ENCODE measurements around the gene SPDYA.

The SPDYA gene

DNA sequence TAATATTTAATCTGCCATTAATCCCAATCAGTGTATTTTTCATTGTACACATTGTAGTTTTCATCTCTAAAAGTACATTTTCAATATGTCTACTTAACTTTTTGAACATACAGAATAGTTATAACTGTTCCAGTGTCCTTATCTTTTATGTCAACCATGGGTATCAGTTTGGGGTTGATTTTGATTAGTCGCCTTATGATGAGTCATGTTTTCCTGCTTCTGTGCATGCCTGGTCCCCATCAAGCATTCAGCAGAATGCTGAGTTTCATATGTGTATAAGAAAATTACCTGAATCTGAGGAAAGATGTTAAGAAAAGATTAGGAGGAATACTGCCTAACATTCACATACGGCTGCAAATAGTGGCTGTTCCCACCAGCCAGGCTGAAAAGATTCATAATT, 17.7 kb downstream of the SPDYA start:
- no peak for DNase-seq

DNA sequence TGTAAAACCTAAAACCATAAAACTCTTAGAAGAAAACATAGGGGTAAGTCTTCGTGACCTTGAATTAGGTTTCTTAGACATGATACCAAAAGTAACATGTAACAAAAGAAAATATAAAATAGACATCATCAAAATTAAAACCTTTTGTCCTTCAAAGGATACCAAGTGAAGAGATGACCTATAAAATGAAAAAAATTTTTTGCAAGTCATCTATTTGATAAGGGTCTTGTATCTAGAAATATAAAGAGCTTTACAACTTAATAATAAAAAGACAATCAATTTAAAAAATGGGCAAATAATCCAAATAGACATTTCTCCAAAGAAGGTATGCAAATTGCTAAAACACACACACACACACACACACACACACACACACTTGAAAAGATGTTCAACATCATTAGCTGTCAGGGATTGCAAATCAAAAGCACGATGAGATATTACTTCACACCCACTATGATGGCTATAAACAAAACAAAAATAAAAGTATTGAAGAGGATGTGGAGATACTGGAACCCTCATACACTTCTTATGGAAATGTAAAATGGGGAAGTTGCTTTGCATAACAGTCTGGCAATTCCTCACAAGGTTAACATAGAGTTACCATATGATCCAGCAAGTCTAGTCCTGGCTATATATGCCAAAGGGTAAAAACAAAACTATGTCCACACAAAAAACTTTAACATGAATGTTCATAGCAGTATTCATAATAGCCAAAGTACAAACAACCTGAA, 23.3 kb downstream of the SPDYA start:
- no peak for DNase-seq

DNA sequence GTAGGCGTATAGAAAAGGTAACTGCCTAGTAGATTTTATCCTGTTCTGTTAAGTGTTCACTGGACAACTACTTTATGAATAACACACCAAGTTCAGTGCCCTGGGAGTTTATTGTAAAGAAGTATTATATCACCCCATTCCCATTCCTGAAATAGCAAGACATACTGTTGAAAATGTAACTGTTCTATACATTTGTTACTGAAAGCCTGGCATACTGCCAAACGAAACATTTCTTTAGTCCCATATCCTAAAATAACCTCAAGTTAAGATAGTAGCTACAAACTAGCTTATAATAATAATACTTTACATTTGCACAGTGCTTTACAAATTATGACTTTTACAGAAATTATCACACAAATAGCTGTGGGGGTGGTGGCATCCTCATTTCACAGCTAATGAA, 25.1 kb downstream of the SPDYA start:
- no peak for DNase-seq

DNA sequence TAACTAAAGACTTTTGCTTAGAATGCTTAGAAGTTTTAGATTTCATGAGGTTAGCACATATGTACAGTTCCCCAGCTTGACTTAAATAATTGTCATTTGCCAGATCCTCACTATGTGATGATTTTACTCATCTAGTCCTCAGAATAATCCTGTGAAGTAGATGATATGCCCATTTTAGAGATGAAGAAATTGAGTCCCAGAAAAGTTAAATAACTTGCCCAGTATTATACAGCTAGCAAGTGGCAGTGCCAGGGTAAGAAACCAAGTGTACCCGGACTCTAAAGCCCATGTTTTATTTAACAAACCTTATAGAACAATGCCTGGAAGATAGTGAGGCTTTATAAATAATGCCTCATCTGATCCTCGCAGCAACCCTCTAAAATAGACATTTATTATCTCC, 28.3 kb downstream of the SPDYA start:
- no peak for DNase-seq

DNA sequence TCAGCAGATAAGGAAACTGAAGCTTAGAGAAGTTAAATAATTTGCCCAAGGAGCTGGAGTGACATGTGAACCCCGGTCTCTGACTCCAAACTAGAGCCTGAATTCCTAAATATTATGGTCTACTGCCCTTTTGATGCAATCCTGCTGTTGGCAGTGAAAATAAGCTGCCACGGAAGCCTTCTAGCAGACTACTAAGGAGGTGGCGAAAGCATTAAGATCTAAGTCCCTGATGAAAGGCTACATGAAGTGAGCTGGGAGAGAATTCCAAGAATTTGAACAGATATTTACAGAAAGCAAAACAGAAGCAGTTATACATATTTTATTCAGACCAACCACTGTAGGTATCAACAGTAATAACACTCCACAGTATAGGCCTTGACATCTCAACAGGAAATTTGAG, 31.4 kb downstream of the SPDYA start:
- no peak for DNase-seq

DNA sequence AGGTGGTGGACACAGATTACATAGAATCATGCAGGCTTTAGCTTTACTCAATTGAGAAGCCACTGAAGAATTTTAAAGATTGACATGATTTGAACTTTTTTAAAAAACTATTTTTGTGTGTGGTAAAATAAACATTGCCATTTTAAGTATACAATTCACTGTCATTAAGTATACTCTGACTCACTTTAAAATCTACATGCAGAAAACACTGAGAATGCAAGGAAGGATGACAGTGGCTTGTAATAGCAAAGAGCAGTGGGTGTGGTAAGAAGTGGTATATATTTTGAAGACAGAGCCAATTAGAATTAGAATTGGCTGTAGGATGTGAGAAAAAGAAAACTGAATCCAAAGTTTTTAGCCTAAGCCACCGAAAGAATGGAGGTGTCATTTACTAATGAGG, 44.6 kb downstream of the SPDYA start:
- no peak for DNase-seq

DNA sequence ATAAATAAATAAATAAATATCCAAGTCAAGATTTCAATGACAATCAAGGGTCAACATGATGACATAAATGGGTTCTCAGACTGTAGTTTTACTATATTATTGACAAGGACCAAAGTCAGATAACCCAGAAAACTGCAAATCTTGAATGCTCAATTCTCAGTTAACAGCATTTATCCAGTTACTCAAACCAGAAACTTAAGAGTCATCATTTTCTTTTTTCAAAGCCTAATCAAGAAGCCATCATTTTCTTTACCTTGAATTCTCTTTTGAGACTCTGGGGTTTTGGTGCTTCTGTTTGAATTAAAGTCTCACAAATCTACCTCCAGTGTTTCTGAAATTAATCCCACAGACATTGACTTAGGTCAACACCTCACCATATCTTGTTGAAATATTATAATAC, 45.3 kb downstream of the SPDYA start:
- DNase-seq, result no peak

DNA sequence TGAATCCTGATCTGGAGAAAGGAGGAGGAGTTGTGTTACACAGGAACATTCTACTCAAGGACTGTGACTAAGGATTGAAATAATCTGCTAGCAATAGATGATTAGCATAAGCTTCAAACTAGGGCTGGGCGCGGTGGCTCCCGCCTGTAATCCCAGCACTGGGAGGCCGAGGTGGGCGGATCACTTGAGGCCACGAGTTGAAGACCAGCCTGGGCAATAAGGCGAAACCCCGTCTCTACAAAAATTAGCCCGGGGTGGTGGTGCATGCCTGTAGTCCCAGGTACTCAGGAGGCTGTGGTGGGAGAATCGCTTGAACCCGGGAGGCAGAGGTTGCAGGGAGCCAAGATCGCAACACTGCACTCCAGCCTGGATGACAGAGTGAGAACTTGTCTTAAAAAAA, 58.0 kb downstream of the SPDYA start:
- no peak for DNase-seq

DNA sequence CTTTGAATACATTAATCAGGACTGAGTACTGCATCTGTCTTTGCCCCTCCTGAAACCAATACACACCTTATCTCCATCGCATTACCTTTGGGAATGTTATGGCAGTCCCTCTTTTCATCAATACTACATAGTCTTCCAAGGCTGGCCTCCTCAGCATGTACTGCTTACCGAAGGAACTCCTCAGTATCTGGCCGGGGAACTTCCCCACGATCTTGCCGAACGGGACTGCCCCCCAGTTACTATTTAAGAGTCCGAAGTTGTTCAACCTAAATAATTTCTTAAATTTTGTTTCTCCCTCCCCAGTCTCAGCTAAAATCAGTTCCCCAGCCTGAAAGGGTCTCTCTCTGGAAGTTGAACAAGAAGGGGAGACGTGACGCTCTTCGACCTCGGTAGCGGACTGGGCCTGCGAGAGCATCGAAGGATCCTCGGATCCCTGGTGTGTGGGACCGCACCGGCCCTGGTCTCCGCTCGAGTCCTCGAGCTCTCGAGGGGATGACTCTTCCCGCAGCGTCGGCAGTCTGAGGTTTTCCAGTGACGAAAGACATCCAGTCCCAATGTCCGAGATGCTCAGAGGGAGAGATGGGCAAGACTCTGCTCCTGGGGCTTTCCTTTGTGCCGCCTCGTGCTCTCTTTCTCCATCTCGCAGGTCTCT, 59.0 kb downstream of the SPDYA start:
- no peak for DNase-seq

DNA sequence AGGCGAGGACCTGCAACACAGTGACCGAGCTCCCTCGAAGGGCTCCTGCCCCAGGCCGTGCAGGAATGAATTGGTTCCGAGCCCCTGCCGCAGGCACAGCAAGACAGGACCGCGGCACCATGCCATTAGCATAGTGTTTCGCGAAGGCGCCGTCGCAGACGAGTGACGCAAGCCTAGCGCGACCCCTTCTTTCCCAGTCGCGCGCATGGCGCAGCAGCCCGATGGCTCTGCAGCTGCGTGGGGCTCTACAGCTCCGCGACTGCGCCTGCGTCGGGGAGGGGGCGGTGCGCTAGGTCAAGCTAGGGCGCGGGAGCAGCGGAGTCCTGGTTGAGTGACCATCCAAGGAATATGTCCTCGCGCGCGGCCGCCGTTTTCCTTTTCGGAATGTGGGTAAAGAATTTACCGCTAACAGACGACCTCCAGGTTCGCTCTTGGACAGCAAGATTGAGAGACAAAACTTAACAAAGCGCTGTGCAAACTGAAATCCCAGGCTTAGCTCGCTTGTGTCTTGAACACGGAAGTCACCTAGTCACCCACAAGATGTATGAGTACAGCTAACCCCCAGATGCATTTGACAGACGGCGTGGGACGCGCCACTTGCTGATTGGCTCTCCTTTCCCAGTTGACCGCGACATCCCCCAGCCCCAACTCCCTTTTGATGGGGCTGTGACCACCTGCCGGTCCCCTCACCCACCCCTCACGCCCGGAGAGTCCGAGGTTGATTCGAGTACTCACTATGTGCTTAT, 59.7 kb downstream of the SPDYA start, which contains the start of gene TRMT61B:
TRMT61B (minus strand) TSS at position 164 of the 746 bp plus-strand sequence; CDS start at position 132, 32 bp downstream.
- DNase-seq, result peak; percentile 99

DNA sequence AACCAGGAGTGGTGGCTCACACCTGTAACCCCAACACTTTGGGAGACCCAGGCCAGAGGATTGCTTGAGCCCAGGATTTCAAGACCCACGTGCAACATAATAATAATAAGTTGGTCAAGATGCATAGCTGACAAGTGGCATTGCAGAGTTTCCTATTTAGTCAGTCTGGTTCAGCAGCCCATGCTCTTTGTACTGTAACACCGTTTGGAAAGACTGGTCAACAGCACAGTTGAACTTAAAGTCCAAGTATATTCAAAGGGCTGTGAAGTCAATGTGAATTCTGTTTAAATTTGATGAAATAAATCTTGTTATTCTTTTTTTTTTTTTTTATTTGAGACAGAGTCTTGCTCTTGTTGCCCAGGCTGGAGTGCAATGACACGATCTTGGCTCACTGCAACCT, 61.0 kb downstream of the SPDYA start:
- DNase-seq, result no peak

DNA sequence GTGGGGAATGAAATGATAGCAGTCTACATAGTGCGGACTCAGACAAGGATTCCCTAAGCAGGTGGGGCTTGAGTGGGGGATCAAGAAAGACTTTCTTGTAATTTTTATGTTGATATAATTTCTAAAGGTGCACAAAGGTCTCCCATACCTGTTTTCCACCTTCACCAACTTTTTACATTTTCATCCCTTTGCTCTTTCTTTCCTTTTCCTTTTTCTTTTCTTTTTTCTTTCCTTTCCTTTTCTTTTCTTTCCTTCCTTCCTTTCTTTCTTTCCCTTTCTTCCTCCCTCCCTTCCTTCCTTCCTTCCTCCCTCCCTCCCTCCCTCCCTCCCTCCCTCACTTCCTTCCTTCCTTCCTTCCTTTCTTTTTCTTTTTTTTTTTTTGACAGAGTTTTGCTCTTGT, 69.6 kb downstream of the SPDYA start:
- DNase-seq, result no peak

DNA sequence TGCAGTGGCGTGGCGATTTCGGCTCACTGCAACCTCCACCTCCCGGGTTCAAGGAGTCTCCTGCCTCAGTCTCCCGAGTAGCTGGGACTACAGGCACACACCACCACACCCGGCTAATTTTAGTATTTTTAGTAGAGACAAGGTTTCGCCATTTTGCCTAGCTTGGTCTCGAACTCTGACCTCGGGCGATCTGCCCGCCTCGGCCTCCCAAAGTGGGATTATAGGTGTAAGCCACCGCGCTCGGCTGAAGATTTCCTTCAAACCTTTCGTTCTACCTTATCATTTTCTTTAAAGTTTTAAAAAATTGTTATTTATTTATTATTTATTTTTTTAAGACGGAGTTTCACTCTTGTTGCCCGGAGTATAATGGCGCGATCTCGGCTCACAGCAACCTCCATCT, 82.9 kb downstream of the SPDYA start:
- DNase-seq, result no peak

DNA sequence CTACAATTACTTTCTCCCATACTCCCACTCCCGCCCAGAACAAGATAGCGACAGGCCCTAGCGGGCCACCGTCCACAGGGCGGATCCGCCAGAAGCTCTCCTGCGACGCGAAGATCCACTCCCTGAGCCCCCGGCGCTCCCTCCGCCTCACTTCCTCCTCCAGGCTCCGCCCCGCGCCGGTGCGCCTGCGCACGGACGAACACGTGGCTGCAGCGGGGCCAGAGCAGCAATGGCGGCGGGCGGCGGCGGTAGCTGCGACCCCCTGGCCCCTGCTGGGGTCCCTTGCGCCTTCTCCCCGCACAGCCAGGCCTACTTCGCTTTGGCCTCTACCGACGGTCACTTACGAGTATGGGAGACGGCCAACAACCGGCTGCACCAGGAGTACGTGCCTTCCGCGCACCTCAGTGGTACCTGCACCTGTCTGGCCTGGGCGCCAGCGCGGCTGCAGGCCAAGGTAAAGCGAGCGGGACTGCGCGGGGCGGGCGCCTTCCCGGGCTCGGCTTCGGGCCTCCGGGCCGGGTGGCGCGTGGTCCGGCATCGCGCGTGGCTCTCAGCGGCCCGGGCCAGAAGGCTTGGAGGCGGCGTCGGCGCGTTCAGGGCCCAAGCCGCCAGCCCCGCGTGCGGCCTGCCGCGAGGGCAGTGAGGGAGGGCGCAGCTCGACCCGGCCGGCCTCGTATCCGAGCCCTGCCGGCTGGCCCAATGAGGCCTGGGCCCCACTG, 84.0 kb downstream of the SPDYA start, which contains the start of gene WDR43:
WDR43 (plus strand) TSS at position 198 of the 719 bp plus-strand sequence; CDS start at position 230, 32 bp downstream.
- peak; percentile 99 for DNase-seq

DNA sequence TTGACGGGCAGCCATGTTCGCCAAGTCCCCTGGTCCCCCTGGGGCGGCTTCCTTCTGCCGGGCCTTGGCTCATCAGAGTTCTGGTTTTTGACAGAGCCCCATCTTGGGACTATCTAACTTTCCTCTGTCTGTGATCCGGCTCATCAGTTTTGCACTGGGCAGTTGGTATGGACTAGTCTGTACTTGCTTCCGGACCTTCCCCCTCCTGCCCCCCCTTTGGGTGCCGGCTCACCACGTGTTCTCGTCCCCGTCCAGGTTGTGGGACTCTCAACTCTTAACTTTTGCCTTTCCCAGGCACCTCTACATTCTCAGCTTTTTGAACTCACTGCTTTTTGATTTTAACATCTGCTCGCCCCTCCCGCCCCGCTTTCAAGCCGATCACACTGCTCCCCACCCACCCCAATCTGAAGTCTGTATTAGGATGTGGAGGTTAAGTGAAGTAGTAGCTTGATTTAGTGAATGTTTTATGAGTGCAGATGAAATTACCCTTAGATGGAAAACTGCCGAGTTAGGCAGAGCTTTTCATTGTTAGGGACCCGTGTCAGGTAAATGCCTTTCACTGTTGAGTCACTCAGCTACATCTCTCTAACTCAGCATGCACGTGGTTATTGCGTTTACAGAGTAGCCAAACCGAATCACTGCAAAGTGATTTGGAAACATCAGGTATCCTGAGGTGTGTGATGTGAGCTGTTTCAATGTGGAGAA, 84.7 kb downstream of the SPDYA start:
- peak; percentile 78 for DNase-seq

DNA sequence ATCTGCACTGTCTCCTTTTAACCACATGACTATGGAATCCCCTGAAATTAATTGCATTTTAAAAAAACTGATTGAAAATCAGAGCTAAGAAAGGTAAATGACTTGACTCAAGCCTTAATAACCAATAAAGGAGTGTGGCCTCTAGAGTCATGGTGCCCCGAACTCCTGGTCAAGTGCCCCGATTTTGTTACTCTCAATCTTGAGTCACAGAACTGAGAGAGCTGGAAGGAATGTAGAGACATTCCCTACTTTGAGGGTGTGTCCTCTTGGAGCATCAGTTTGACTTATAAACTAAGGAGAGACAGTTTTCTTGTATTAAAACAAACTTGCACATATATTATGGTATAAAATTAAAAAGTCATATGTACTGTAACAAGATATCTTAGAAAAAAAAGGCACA, 86.3 kb downstream of the SPDYA start:
- no peak for DNase-seq

DNA sequence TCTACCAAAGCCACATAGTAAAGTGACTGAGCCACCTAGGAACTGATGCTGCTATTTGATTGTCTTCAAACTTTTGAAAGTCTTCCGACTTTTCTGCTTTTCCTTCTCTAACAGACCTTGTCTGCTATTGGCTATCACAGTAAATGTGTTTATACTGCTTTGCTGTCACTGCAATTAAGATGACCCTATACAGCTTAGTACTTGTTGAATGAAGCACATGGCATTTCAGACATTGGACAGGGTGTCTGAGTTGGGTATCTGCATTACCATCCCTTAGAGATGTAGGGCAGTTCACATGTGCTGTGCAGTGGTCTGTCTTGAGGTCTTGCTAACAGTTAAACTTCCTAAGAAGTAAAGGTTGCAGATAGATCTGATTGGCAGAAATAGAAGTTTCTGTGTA, 87.4 kb downstream of the SPDYA start:
- DNase-seq, result no peak

Measured in activated CD8-positive, alpha-beta memory T cell treated with anti-CD3 and anti-CD28 coated beads, Interleukin-2, amount 50 U/mL, for 48 hours (primary cell).